ENCODE measurements around the gene PRRX2.

The PRRX2 gene

GRCh38 chr9:129720865-129721545, 55.6 kb downstream of the PRRX2 start:
- no peak for TF ChIP-seq POLR2AphosphoS5 (IDR thresholded peaks at IDR 0.05; ENCODE audit: low read depth, low read length)
- no peak for TF ChIP-seq FOXP2 (optimal IDR thresholded peaks at IDR 0.05; ENCODE audit: borderline replicate concordance, extremely low read depth, extremely low read length, insufficient read depth)
- no peak for TF ChIP-seq SIN3A (IDR thresholded peaks at IDR 0.05; ENCODE audit: borderline replicate concordance, insufficient read depth, low read length)
- TF ChIP-seq TAF1 (IDR thresholded peaks at IDR 0.05; ENCODE audit: borderline replicate concordance, insufficient read depth, low read length), result no peak
- TF ChIP-seq REST (IDR thresholded peaks at IDR 0.05; ENCODE audit: insufficient read depth in 1 of 2, low read depth in 2 of 2, low read length in 2 of 2), result no peak

- no peak for TF ChIP-seq TAF1 (IDR thresholded peaks at IDR 0.05; ENCODE audit: borderline replicate concordance, insufficient read depth, low read length)
- no peak for TF ChIP-seq SIN3A (IDR thresholded peaks at IDR 0.05; ENCODE audit: borderline replicate concordance, insufficient read depth, low read length)
- no peak for TF ChIP-seq POLR2AphosphoS5 (IDR thresholded peaks at IDR 0.05; ENCODE audit: low read depth, low read length)
- no peak for TF ChIP-seq FOXP2 (optimal IDR thresholded peaks at IDR 0.05; ENCODE audit: borderline replicate concordance, extremely low read depth, extremely low read length, insufficient read depth)
- TF ChIP-seq REST (IDR thresholded peaks at IDR 0.05; ENCODE audit: insufficient read depth in 1 of 2, low read depth in 2 of 2, low read length in 2 of 2), result no peak
Measured at GRCh38 chr9:129722913-129723312, 57.5 kb downstream of the PRRX2 start.

- TF ChIP-seq FOXP2 (optimal IDR thresholded peaks at IDR 0.05; ENCODE audit: borderline replicate concordance, extremely low read depth, extremely low read length, insufficient read depth) (no peak), POLR2AphosphoS5 (IDR thresholded peaks at IDR 0.05; ENCODE audit: low read depth, low read length) (no peak), TAF1 (IDR thresholded peaks at IDR 0.05; ENCODE audit: borderline replicate concordance, insufficient read depth, low read length) (no peak), REST (IDR thresholded peaks at IDR 0.05; ENCODE audit: insufficient read depth in 1 of 2, low read depth in 2 of 2, low read length in 2 of 2) (no peak), SIN3A (IDR thresholded peaks at IDR 0.05; ENCODE audit: borderline replicate concordance, insufficient read depth, low read length) (no peak)
Measured at GRCh38 chr9:129724456-129725190, 59.2 kb downstream of the PRRX2 start.

GRCh38 chr9:129725795-129726251, 60.4 kb downstream of the PRRX2 start:
- TF ChIP-seq SIN3A (IDR thresholded peaks at IDR 0.05; ENCODE audit: borderline replicate concordance, insufficient read depth, low read length) (no peak), POLR2AphosphoS5 (IDR thresholded peaks at IDR 0.05; ENCODE audit: low read depth, low read length) (no peak), TAF1 (IDR thresholded peaks at IDR 0.05; ENCODE audit: borderline replicate concordance, insufficient read depth, low read length) (no peak), REST (IDR thresholded peaks at IDR 0.05; ENCODE audit: insufficient read depth in 1 of 2, low read depth in 2 of 2, low read length in 2 of 2) (no peak), FOXP2 (optimal IDR thresholded peaks at IDR 0.05; ENCODE audit: borderline replicate concordance, extremely low read depth, extremely low read length, insufficient read depth) (no peak)

All from PFSK-1 (cell line).